Mammary epithelial cell (primary cell): ENCODE data around the gene MAN1B1.

Source experiments
- EZH2 ChIP-seq: IDR thresholded peaks from 2 replicates; pipeline ENCODE4 v1.6.1; 2012; ENCODE audit warnings: low read length, inconsistent platforms, borderline replicate concordance
- TF ChIP-seq, protein P1 (sequence below), 2 donors: IDR thresholded peaks in 1 of 2; conservative IDR thresholded peaks in 1 of 2; 2 replicates each; pipeline ENCODE4 v1.5.1; 2011 to 2012; ENCODE audit warnings: inconsistent platforms in 2 of 2, low read length in 2 of 2, mild to moderate bottlenecking in 2 of 2, control low read depth in 1 of 2, low read depth in 1 of 2; ENCODE audit not compliant: insufficient read depth in 1 of 2; ENCODE audit errors: extremely low read depth in 1 of 2

GRCh38 chr9:137039611-137040366 is 47.0 kb upstream of the MAN1B1 start:
- TF ChIP-seq, protein P1, sequence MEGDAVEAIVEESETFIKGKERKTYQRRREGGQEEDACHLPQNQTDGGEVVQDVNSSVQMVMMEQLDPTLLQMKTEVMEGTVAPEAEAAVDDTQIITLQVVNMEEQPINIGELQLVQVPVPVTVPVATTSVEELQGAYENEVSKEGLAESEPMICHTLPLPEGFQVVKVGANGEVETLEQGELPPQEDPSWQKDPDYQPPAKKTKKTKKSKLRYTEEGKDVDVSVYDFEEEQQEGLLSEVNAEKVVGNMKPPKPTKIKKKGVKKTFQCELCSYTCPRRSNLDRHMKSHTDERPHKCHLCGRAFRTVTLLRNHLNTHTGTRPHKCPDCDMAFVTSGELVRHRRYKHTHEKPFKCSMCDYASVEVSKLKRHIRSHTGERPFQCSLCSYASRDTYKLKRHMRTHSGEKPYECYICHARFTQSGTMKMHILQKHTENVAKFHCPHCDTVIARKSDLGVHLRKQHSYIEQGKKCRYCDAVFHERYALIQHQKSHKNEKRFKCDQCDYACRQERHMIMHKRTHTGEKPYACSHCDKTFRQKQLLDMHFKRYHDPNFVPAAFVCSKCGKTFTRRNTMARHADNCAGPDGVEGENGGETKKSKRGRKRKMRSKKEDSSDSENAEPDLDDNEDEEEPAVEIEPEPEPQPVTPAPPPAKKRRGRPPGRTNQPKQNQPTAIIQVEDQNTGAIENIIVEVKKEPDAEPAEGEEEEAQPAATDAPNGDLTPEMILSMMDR (conservative IDR thresholded peaks at IDR 0.05 in 1 of 2, IDR thresholded peaks at IDR 0.05 in 1 of 2; ENCODE audit: extremely low read depth in 1 of 2, insufficient read depth in 1 of 2, low read depth in 1 of 2, low read length in 2 of 2), result no peak
- no peak for TF ChIP-seq EZH2
